Lower leg skin (tissue), 3 donors: ENCODE results near the gene CAMTA1.

Experiments
- CTCF ChIP-seq, 3 donors: fragments of 450-650 bp; IDR thresholded peaks; one replicate each; pipeline ENCODE4 v1.5.1; 2016; ENCODE audit warnings: antibody characterized with exemption in 3 of 3, mild to moderate bottlenecking in 3 of 3, moderate library complexity in 2 of 3
- POLR2A ChIP-seq, 2 donors: fragments of 450-650 bp; IDR thresholded peaks; one replicate each; pipeline ENCODE4 v1.6.1; 2016 to 2017; ENCODE audit warnings: antibody characterized with exemption in 2 of 2, mild to moderate bottlenecking in 1 of 2, moderate library complexity in 1 of 2

DNA sequence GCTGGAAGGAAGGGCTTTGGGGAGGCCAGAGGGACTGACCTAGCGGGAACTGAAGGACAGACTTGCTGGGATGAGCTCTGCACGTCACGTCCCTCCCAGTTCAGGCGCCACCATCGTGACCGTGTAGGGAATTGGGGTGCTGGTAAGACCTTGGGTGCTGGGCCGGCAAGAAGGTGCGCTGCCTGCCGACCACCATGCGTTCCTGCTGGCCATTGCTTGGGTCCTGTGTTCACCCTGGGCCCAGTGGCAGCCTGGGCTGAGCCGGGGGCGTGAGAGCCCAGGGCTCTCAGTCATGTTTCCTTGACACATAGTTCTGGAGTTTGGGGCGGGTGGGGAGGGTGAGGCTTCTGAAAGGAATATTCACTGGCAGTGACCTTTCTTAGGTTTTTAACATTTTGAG lies 176.0 kb downstream of the CAMTA1 start:
- TF ChIP-seq CTCF (IDR thresholded peaks at IDR 0.05) (no peak), POLR2A (IDR thresholded peaks at IDR 0.05) (no peak)
